Measurements from ENCODE around the gene DDX19B. TPM values are rescaled to one million over a fixed set of nuclear protein-coding genes. Genes with fewer than 3 reads are reported as not detected.
"Not testable (repeated sequence)": the region's sequence is repeated elsewhere in the genome, so short reads cannot be mapped to it uniquely, and the experiment has no call there.

The DDX19B gene
- total RNA-seq, 3 donors from 2014 or later (not counting 1 experiment from before 2014, with no cell fraction given): 39.9 to 52.6 (median 48.8) TPM

- ATAC-seq (no peak), DNase-seq (no peak)
- TF ChIP-seq CTCF (IDR thresholded peaks at IDR 0.05): no peak
- H3K27me3 ChIP-seq (ENCODE audit: control insufficient read depth, insufficient read depth, low read length): no peaks in the 10 kb centered on the region
- Mint-ChIP-seq H3K36me3 (no peaks in the 10 kb centered on the region), H3K27me3 (ENCODE audit: low read depth in 2 of 2) (no peaks in the 10 kb centered on the region), H3K4me1 (no peaks in the 10 kb centered on the region), H3K4me3 (no peak overlapping the region), H3K27ac (no peak overlapping the region), H3K9me3 (no peaks in the 10 kb centered on the region)
- intact Hi-C loops (cut with micrococcal nuclease): no loop called here
- 92% methylated on average over 6 of the region's 7 CpGs for WGBS (ENCODE audit: insufficient coverage)
- H3K9me3 ChIP-seq (ENCODE audit: control insufficient read depth, insufficient read depth, low read length): no peaks in the 10 kb centered on the region
- H3K4me3 ChIP-seq (ENCODE audit: low read length): no peak overlapping the region
- peaks cover 36% of the 10 kb centered on the region for H3K36me3 ChIP-seq (ENCODE audit: control insufficient read depth, insufficient read depth, low read length)
- no peak overlapping the region for H3K27ac ChIP-seq (ENCODE audit: low read length)
- no peaks in the 10 kb centered on the region for H3K4me1 ChIP-seq (ENCODE audit: control insufficient read depth, insufficient read depth, low read length)
Measured at GRCh38 chr16:70324998-70325747, 26.2 kb downstream of the DDX19B start.

GRCh38 chr16:70331091-70331490 is 32.1 kb downstream of the DDX19B start:
- Mint-ChIP-seq H3K27me3 (ENCODE audit: low read depth in 2 of 2) (no peaks in the 10 kb centered on the region), H3K36me3 (no peaks in the 10 kb centered on the region), H3K4me1 (no peaks in the 10 kb centered on the region), H3K4me3 (no peak overlapping the region), H3K9me3 (no peaks in the 10 kb centered on the region), H3K27ac (no peak overlapping the region)
- Histone ChIP-seq H3K4me3 (ENCODE audit: low read length) (no peak overlapping the region), H3K4me1 (ENCODE audit: control insufficient read depth, insufficient read depth, low read length) (no peaks in the 10 kb centered on the region), H3K27ac (ENCODE audit: low read length) (no peak overlapping the region), H3K36me3 (ENCODE audit: control insufficient read depth, insufficient read depth, low read length) (peaks cover 33% of the 10 kb centered on the region), H3K27me3 (ENCODE audit: control insufficient read depth, insufficient read depth, low read length) (no peaks in the 10 kb centered on the region), H3K9me3 (ENCODE audit: control insufficient read depth, insufficient read depth, low read length) (no peaks in the 10 kb centered on the region)
- no peak for TF ChIP-seq CTCF (IDR thresholded peaks at IDR 0.05)
- DNase-seq (no peak), ATAC-seq (no peak)
- intact Hi-C loops (cut with micrococcal nuclease): no loop called here
- WGBS (ENCODE audit: insufficient coverage): 86% methylated on average over 1 of the region's 1 CpG

GRCh38 chr16:70331588-70332358 is 32.8 kb downstream of the DDX19B start:
- Mint-ChIP-seq H3K9me3 (no peaks in the 10 kb centered on the region), H3K4me1 (no peaks in the 10 kb centered on the region), H3K4me3 (no peak overlapping the region), H3K27me3 (ENCODE audit: low read depth in 2 of 2) (no peaks in the 10 kb centered on the region), H3K36me3 (no peaks in the 10 kb centered on the region), H3K27ac (peak overlapping the region in 1 of 2 donors; percentile 27)
- intact Hi-C loops (cut with micrococcal nuclease): no loop called here
- WGBS (ENCODE audit: insufficient coverage): 92% methylated on average over 9 of the region's 9 CpGs
- Histone ChIP-seq H3K4me1 (ENCODE audit: control insufficient read depth, insufficient read depth, low read length) (no peaks in the 10 kb centered on the region), H3K4me3 (ENCODE audit: low read length) (no peak overlapping the region), H3K9me3 (ENCODE audit: control insufficient read depth, insufficient read depth, low read length) (no peaks in the 10 kb centered on the region), H3K27ac (ENCODE audit: low read length) (no peak overlapping the region), H3K27me3 (ENCODE audit: control insufficient read depth, insufficient read depth, low read length) (no peaks in the 10 kb centered on the region), H3K36me3 (ENCODE audit: control insufficient read depth, insufficient read depth, low read length) (peaks cover 33% of the 10 kb centered on the region)
- DNase-seq (peak in 1 of 2 donors; percentile 33), ATAC-seq (peak in 2 of 3 donors; percentile 53 to 55)
- TF ChIP-seq CTCF (IDR thresholded peaks at IDR 0.05): peak; percentile 9

- ATAC-seq; H3K4me3 ChIP-seq (ENCODE audit: low read length); H3K4me1 ChIP-seq (ENCODE audit: control insufficient read depth, insufficient read depth, low read length); H3K4me1 Mint-ChIP-seq; DNase-seq; H3K27me3 ChIP-seq (ENCODE audit: control insufficient read depth, insufficient read depth, low read length); H3K27me3 Mint-ChIP-seq (ENCODE audit: low read depth in 2 of 2); H3K9me3 ChIP-seq (ENCODE audit: control insufficient read depth, insufficient read depth, low read length); H3K4me3 Mint-ChIP-seq; H3K27ac ChIP-seq (ENCODE audit: low read length); intact Hi-C loops (cut with micrococcal nuclease); H3K36me3 Mint-ChIP-seq; H3K9me3 Mint-ChIP-seq: not testable (repeated sequence)
- peaks cover 31% of the 10 kb centered on the region for H3K36me3 ChIP-seq (ENCODE audit: control insufficient read depth, insufficient read depth, low read length)
- peak overlapping the region in 1 of 2 donors; percentile 27 for H3K27ac Mint-ChIP-seq
- WGBS (ENCODE audit: insufficient coverage): 76% methylated on average over 4 of the region's 12 CpGs
Measured at GRCh38 chr16:70332728-70333127, 33.7 kb downstream of the DDX19B start.

All from natural killer cell (primary cell).